Coronary artery (tissue), 2 donors: ENCODE data around the gene ASIC5.

ENCODE experiments used
- DNase-seq: peaks from one replicate; pipeline ENCODE4 v3.0.0-alpha.2; 2017; ENCODE audit warnings: low spot score
- H3K27ac ChIP-seq, 2 donors: fragments of 200-600 bp; sonication (generic); one replicate each; pipeline ENCODE4 v1.5.1; 2016 to 2019
- H3K4me3 ChIP-seq: fragments of 200-600 bp; sonication (generic); 2 replicates; pipeline ENCODE4 v1.5.1; 2016; ENCODE audit warnings: mild to moderate bottlenecking, moderate library complexity
- TF ChIP-seq, protein P1 (sequence below): fragments of 200-600 bp; sonication (generic); IDR thresholded peaks from one replicate; pipeline ENCODE4 v1.5.1; 2019; ENCODE audit warnings: antibody characterized with exemption

Gene ASIC5, protein sequence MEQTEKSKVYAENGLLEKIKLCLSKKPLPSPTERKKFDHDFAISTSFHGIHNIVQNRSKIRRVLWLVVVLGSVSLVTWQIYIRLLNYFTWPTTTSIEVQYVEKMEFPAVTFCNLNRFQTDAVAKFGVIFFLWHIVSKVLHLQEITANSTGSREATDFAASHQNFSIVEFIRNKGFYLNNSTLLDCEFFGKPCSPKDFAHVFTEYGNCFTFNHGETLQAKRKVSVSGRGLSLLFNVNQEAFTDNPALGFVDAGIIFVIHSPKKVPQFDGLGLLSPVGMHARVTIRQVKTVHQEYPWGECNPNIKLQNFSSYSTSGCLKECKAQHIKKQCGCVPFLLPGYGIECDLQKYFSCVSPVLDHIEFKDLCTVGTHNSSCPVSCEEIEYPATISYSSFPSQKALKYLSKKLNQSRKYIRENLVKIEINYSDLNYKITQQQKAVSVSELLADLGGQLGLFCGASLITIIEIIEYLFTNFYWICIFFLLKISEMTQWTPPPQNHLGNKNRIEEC

DNA sequence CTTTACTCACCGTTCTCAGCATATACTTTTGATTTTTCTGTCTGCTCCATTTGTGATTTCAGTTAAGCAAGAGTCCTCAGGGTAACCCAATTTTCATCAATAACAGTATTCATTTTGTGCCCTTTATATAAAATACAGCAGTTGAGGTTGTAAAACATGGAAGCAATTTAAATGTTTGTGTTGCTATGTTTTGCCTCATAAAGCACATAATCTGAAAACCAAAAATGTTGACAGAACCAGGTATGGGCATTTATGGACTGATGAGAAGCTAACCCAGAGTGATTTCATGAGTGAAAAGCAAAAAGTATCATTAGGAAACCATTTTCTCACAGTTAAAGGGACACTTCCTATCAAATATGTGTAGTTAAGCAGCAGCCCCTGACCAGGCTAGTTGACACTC, at the start of gene ASIC5:
ASIC5 (minus strand) TSS at position 101 of the 400 bp plus-strand sequence; CDS start at position 50, 51 bp downstream.
- TF ChIP-seq, protein P1, sequence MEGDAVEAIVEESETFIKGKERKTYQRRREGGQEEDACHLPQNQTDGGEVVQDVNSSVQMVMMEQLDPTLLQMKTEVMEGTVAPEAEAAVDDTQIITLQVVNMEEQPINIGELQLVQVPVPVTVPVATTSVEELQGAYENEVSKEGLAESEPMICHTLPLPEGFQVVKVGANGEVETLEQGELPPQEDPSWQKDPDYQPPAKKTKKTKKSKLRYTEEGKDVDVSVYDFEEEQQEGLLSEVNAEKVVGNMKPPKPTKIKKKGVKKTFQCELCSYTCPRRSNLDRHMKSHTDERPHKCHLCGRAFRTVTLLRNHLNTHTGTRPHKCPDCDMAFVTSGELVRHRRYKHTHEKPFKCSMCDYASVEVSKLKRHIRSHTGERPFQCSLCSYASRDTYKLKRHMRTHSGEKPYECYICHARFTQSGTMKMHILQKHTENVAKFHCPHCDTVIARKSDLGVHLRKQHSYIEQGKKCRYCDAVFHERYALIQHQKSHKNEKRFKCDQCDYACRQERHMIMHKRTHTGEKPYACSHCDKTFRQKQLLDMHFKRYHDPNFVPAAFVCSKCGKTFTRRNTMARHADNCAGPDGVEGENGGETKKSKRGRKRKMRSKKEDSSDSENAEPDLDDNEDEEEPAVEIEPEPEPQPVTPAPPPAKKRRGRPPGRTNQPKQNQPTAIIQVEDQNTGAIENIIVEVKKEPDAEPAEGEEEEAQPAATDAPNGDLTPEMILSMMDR: no peak

DNA sequence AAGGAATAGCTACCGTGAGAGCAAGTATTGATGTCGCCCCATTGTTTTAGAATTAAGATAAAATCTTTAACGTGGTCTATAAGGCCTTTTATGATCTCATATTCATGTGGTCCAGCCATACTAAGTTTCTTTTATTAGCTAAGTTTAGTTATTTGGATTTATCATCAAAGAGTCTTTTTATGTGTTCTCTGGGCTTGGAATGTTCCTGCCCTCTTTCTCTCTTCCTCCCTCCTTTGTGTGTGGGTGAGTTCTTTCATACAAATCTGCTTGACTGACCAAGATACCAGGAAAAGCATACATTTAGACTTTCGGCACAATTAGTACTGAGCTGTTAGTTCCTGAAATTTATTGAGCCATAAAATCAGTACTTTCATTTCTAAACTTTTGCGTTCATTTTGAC, 48.7 kb upstream of the ASIC5 start:
- Histone ChIP-seq H3K4me3 (no peak overlapping the region), H3K27ac (no peak overlapping the region)
- no peak for DNase-seq
- TF ChIP-seq, protein P1: no peak

More for the DNA sequence above, at the start of gene ASIC5:
- no peak within 1 kb of the TSS for H3K4me3 ChIP-seq
- no peak within 1 kb of the TSS for H3K27ac ChIP-seq
- no peak for DNase-seq

DNA sequence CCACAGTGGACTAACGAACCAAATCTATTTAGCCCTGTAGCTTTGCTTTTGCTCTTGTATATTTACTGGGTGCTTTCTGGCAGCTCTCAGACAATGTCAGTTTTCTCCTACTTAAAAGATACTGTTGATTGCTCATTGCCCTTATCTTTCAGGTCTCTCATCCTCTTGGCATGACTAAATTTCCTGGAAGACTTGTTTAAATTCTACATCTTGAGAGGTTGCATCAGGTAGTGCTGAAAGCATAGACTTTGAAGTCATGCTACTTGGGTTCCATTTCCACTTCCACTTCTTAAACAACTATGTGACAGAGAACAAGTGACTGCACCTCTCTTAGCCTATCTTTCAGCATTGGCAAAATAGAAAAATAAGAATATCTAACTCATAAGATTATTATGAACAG, 45.8 kb upstream of the ASIC5 start:
- H3K4me3 ChIP-seq: no peak overlapping the region
- DNase-seq: no peak
- TF ChIP-seq, protein P1: no peak
- no peak overlapping the region for H3K27ac ChIP-seq

DNA sequence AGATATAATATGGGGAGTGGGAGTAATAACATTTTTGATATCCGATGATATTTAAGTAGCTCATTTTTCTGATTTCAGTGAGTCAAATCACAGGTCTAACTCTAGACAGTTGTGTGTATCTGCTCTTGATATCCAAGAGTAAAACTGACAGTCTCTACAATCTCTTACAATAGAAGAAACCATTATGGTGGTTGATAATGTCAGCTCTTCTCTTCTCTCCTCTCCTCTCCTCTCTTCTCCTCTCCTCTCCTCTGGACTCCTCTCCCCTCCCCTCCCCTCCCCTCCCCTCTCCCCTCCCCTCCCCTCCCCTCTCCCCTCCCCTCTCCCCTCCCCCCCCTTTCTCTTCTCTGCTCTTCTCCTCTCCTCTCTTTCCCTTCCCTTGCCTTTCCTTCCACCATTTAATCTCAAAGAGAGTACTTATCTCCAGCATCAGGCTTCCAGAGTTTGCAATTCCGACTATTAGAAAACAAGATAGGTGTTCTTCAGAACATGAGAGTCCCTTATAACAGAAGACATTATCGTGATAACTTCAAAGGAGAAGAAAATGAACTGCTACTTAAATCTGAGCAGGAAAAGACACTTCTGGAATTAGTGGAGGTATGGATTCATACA, 43.6 kb upstream of the ASIC5 start:
- no peak overlapping the region for H3K4me3 ChIP-seq
- no peak overlapping the region for H3K27ac ChIP-seq
- TF ChIP-seq, protein P1: no peak
- DNase-seq: no peak

DNA sequence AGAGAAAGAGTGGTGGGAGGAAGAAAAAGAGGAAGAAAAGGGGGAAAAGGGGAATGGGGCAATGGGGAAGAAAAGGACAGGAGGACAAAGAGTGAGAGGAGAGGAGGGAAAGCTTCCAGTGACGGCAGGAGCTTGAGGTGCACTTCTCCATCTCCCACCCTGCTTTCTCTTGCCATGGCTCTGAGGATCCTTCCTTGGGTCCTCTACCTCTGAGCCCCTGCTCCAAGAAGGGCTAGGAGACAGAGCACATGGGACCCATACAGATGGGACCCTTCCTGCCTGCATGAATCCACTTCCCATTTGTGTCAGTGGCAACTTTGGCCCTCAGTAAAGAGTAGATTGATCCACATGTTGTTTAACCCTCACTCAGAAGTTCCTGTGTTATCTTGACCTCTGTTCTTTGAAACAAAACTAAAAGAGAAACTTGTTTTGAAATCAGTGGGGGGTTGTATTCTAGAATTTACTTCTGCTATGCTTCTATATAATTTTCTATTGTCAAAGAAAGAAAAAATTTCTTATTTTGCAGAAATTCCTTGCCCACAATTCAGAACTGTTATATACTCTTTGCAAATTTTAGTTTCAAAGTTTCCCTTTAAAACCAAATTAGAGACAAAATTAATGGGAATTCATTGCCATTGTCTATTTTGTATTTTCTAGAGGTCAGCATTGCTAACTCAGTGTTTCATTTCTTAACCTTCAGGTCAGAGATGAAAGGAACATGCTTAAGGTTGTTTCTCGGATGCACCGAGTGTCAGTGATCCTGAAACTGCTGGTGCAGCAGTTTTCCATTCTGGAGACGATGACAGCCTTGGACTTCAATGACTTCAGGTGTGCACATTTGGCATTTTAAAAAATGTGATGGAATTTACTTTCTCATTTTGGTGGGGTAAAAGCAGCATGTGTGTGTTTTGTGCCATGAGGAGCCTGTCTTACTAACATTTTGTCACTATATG, 42.4 kb upstream of the ASIC5 start:
- no peak overlapping the region for H3K4me3 ChIP-seq

DNA sequence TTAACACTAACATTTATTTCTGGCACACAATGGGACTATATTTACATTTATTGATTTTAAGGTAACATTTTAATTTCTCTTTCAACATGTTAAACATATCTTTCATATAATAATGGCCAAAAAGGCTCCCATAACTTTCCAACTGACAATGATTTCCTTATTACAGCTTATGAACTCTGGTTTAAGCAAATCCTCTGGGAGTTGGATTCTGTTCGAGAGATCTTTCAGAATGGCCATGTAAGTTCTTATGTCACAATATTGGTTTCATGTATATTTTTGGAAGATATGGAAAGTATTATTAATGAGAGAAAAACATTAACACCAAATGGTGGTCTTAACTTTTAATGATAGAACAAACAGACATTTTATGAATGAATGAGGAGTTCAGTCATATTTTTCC, 41.5 kb upstream of the ASIC5 start:
- Histone ChIP-seq H3K27ac (no peak overlapping the region), H3K4me3 (no peak overlapping the region)
- no peak for DNase-seq
- TF ChIP-seq, protein P1: no peak

More for the DNA sequence above, 42.4 kb upstream of the ASIC5 start:
- TF ChIP-seq, protein P1: no peak
- no peak overlapping the region for H3K27ac ChIP-seq
- DNase-seq: no peak
